ENCODE measurements around the gene IMP4.

DNA sequence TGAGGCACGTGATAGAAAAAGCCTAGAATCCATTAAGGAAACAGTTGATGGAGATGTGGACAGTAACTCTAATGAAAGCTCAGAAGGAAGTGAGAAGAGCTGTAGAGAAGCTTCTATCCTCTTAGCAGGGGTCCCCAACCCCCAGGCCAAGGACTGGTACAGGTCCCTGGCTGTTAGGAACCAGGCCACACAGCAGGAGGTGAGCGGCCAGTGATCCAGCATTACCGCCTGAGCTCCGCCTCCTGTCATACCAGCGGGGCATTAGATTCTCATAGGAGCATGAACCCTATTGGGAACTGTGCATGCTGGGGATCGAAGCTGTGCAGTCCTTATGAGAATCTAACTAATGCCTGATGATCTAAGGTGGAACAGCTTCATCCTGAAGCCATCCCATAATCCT, 8.7 kb upstream of the IMP4 start:
- TF ChIP-seq ZNF274 (IDR thresholded peaks at IDR 0.05; ENCODE audit: insufficient read depth, insufficient read length) (no peak), RAD21 (IDR thresholded peaks at IDR 0.05; ENCODE audit: insufficient read depth, low read depth, low read length) (no peak)
- TF ChIP-seq, protein P1, sequence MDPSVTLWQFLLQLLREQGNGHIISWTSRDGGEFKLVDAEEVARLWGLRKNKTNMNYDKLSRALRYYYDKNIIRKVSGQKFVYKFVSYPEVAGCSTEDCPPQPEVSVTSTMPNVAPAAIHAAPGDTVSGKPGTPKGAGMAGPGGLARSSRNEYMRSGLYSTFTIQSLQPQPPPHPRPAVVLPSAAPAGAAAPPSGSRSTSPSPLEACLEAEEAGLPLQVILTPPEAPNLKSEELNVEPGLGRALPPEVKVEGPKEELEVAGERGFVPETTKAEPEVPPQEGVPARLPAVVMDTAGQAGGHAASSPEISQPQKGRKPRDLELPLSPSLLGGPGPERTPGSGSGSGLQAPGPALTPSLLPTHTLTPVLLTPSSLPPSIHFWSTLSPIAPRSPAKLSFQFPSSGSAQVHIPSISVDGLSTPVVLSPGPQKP (IDR thresholded peaks at IDR 0.05; ENCODE audit: low read depth, low read length), result no peak
- TF ChIP-seq, protein P2, sequence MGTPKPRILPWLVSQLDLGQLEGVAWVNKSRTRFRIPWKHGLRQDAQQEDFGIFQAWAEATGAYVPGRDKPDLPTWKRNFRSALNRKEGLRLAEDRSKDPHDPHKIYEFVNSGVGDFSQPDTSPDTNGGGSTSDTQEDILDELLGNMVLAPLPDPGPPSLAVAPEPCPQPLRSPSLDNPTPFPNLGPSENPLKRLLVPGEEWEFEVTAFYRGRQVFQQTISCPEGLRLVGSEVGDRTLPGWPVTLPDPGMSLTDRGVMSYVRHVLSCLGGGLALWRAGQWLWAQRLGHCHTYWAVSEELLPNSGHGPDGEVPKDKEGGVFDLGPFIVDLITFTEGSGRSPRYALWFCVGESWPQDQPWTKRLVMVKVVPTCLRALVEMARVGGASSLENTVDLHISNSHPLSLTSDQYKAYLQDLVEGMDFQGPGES (IDR thresholded peaks at IDR 0.05), result no peak
- TF ChIP-seq, protein P3, sequence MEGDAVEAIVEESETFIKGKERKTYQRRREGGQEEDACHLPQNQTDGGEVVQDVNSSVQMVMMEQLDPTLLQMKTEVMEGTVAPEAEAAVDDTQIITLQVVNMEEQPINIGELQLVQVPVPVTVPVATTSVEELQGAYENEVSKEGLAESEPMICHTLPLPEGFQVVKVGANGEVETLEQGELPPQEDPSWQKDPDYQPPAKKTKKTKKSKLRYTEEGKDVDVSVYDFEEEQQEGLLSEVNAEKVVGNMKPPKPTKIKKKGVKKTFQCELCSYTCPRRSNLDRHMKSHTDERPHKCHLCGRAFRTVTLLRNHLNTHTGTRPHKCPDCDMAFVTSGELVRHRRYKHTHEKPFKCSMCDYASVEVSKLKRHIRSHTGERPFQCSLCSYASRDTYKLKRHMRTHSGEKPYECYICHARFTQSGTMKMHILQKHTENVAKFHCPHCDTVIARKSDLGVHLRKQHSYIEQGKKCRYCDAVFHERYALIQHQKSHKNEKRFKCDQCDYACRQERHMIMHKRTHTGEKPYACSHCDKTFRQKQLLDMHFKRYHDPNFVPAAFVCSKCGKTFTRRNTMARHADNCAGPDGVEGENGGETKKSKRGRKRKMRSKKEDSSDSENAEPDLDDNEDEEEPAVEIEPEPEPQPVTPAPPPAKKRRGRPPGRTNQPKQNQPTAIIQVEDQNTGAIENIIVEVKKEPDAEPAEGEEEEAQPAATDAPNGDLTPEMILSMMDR (IDR thresholded peaks at IDR 0.05 in 2 of 3, conservative IDR thresholded peaks at IDR 0.05 in 1 of 3; ENCODE audit: control insufficient read depth in 2 of 3, extremely low read depth in 1 of 3, insufficient read depth in 1 of 3, low read depth in 3 of 3, low read length in 3 of 3), result no peak

All from GM12878 (cell line).